Mesendoderm (in vitro differentiated cells): ENCODE results near the gene TSNAXIP1.
A peak's percentile ranks its signal among the peaks of the same experiment; 100 is the strongest.

Experiments used
- DNase-seq: peaks from one replicate; pipeline ENCODE4 v3.0.0; 2013
- H2AK5ac ChIP-seq: 2 replicates; pipeline ENCODE4 v1.6.1; 2013; ENCODE audit warnings: low read length, inconsistent platforms
- H2BK120ac ChIP-seq: 2 replicates; pipeline ENCODE4 v1.6.1; 2013; ENCODE audit warnings: low read depth, mild to moderate bottlenecking, low read length, moderate library complexity, mixed read lengths
- H2BK15ac ChIP-seq: replicated peaks from 2 replicates; pipeline ENCODE4 v1.6.1; 2013; ENCODE audit warnings: low read depth, mild to moderate bottlenecking, moderate library complexity
- H2BK5ac ChIP-seq: 2 replicates; pipeline ENCODE4 v1.6.1; 2013; ENCODE audit warnings: low read length, inconsistent platforms
- H3K18ac ChIP-seq: 2 replicates; pipeline ENCODE4 v1.6.1; 2013; ENCODE audit warnings: mild to moderate bottlenecking, low read length, mixed read lengths
- H3K23ac ChIP-seq: one replicate; pipeline ENCODE4 v1.6.1; 2013; ENCODE audit warnings: low read length
- H3K27ac ChIP-seq: 2 replicates; pipeline ENCODE4 v1.5.1; 2013; ENCODE audit warnings: low read depth, mild to moderate bottlenecking, inconsistent platforms, low read length, moderate library complexity
- H3K27me3 ChIP-seq: 2 replicates; pipeline ENCODE4 v1.6.1; 2013; ENCODE audit warnings: low read length, control low read depth, mild to moderate bottlenecking, inconsistent platforms; ENCODE audit not compliant: insufficient read depth, poor library complexity
- H3K36me3 ChIP-seq: 2 replicates; pipeline ENCODE4 v1.6.1; 2013; ENCODE audit warnings: low read length, inconsistent platforms; ENCODE audit not compliant: control insufficient read depth, insufficient read depth
- H3K4ac ChIP-seq: one replicate; pipeline ENCODE4 v1.6.1; 2013; ENCODE audit warnings: low read depth, mild to moderate bottlenecking, low read length, moderate library complexity
- H3K4me1 ChIP-seq: 2 replicates; pipeline ENCODE4 v1.6.1; 2013; ENCODE audit warnings: low read depth, low read length, inconsistent platforms; ENCODE audit not compliant: control insufficient read depth
- H3K4me2 ChIP-seq: 2 replicates; pipeline ENCODE4 v1.6.1; 2013; ENCODE audit warnings: low read length
- H3K4me3 ChIP-seq: 2 replicates; pipeline ENCODE4 v1.5.1; 2013; ENCODE audit warnings: mild to moderate bottlenecking, low read length
- H3K56ac ChIP-seq: one replicate; pipeline ENCODE4 v1.6.1; 2013; ENCODE audit warnings: low read length
- H3K79me1 ChIP-seq: 2 replicates; pipeline ENCODE4 v1.6.1; 2013; ENCODE audit warnings: low read length, inconsistent platforms
- H3K79me2 ChIP-seq: 2 replicates; pipeline ENCODE4 v1.6.1; 2013; ENCODE audit warnings: mild to moderate bottlenecking, low read length; ENCODE audit not compliant: control insufficient read depth, insufficient read depth
- H3K9ac ChIP-seq: 2 replicates; pipeline ENCODE4 v1.6.1; 2013; ENCODE audit warnings: low read length, inconsistent platforms
- H4K5ac ChIP-seq: one replicate; pipeline ENCODE4 v1.6.1; 2013; ENCODE audit warnings: low read length
- H4K8ac ChIP-seq: one replicate; pipeline ENCODE4 v1.6.1; 2013; ENCODE audit warnings: low read depth, mild to moderate bottlenecking, control low read depth, low read length, moderate library complexity
- WGBS: extraction: QIAGEN DNeasy Blood & Tissue Kit; methylation state at CpG from one replicate; pipeline ENCODE4 v1.1.7; 2013; ENCODE audit warnings: low lambda C conversion rate, missing lambda C conversion rate; ENCODE audit not compliant: insufficient coverage; ENCODE audit errors: extremely low coverage; 5-methylcytosine and 5-hydroxymethylcytosine counted together

The TSNAXIP1 gene

GRCh38 chr16:67814567-67814966, 7.9 kb downstream of the TSNAXIP1 start:
- no peak for DNase-seq
- no peak overlapping the region for H4K8ac ChIP-seq
- no CpG with 5 or more reads among the region's 8 CpGs for WGBS

GRCh38 chr16:67820608-67821259, 14.0 kb downstream of the TSNAXIP1 start:
- Histone ChIP-seq H3K4ac (no peak overlapping the region), H2AK5ac (no peak overlapping the region), H3K79me2 (no peaks in the 10 kb centered on the region), H3K27ac (no peak overlapping the region), H3K4me2 (no peak overlapping the region), H2BK15ac (no peak overlapping the region), H3K79me1 (no peaks in the 10 kb centered on the region), H3K36me3 (no peaks in the 10 kb centered on the region), H2BK120ac (no peak overlapping the region), H4K8ac (no peak overlapping the region), H2BK5ac (no peak overlapping the region), H4K5ac (no peak overlapping the region), H3K18ac (no peak overlapping the region), H3K9ac (no peak overlapping the region), H3K23ac (no peak overlapping the region), H3K4me3 (no peak overlapping the region), H3K4me1 (no peaks in the 10 kb centered on the region), H3K27me3 (no peaks in the 10 kb centered on the region), H3K56ac (no peak overlapping the region)
- no CpG with 5 or more reads among the region's 11 CpGs for WGBS
- peak; percentile 19 for DNase-seq

More at GRCh38 chr16:67814567-67814966, 7.9 kb downstream of the TSNAXIP1 start:
- Histone ChIP-seq H2BK5ac (no peak overlapping the region), H4K5ac (no peak overlapping the region), H3K4me1 (no peaks in the 10 kb centered on the region), H3K4me2 (no peak overlapping the region), H3K56ac (no peak overlapping the region), H3K79me2 (no peaks in the 10 kb centered on the region), H3K18ac (no peak overlapping the region), H3K79me1 (no peaks in the 10 kb centered on the region), H2BK15ac (no peak overlapping the region), H2AK5ac (no peak overlapping the region), H3K27ac (no peak overlapping the region), H2BK120ac (no peak overlapping the region), H3K36me3 (no peaks in the 10 kb centered on the region), H3K4me3 (no peak overlapping the region), H3K9ac (no peak overlapping the region), H3K27me3 (no peaks in the 10 kb centered on the region), H3K23ac (no peak overlapping the region), H3K4ac (no peak overlapping the region)

- WGBS: no CpG with 5 or more reads among the region's 2 CpGs
Observed at GRCh38 chr16:67822511-67822910, 15.8 kb downstream of the TSNAXIP1 start.

GRCh38 chr16:67825119-67825518, 18.4 kb downstream of the TSNAXIP1 start:
- no CpG with 5 or more reads among the region's 8 CpGs for WGBS
- Histone ChIP-seq H3K4me1 (no peaks in the 10 kb centered on the region), H3K79me2 (no peaks in the 10 kb centered on the region), H4K8ac (no peak overlapping the region), H2BK120ac (no peak overlapping the region), H2BK5ac (no peak overlapping the region), H3K79me1 (no peaks in the 10 kb centered on the region), H3K4me2 (no peak overlapping the region), H3K23ac (no peak overlapping the region), H2BK15ac (no peak overlapping the region), H3K36me3 (peaks cover 3% of the 10 kb centered on the region), H3K4ac (no peak overlapping the region), H3K9ac (no peak overlapping the region), H3K18ac (no peak overlapping the region), H3K56ac (no peak overlapping the region), H3K27ac (no peak overlapping the region), H3K27me3 (no peaks in the 10 kb centered on the region), H4K5ac (no peak overlapping the region), H3K4me3 (no peak overlapping the region), H2AK5ac (no peak overlapping the region)
- peak; percentile 21 for DNase-seq

More at GRCh38 chr16:67822511-67822910, 15.8 kb downstream of the TSNAXIP1 start:
- no peaks in the 10 kb centered on the region for H3K27me3 ChIP-seq
- no peak overlapping the region for H3K23ac ChIP-seq
- H4K8ac ChIP-seq: no peak overlapping the region
- H2BK120ac ChIP-seq: no peak overlapping the region
- no peaks in the 10 kb centered on the region for H3K79me2 ChIP-seq
- no peak overlapping the region for H3K4ac ChIP-seq
- no peak overlapping the region for H2AK5ac ChIP-seq
- no peaks in the 10 kb centered on the region for H3K4me1 ChIP-seq
- no peaks in the 10 kb centered on the region for H3K79me1 ChIP-seq
- DNase-seq: no peak
- H3K56ac ChIP-seq: no peak overlapping the region
- H3K4me3 ChIP-seq: no peak overlapping the region
- no peak overlapping the region for H3K27ac ChIP-seq
- H3K18ac ChIP-seq: no peak overlapping the region
- H2BK15ac ChIP-seq: no peak overlapping the region
- no peak overlapping the region for H3K4me2 ChIP-seq
- H2BK5ac ChIP-seq: no peak overlapping the region
- no peak overlapping the region for H3K9ac ChIP-seq
- H3K36me3 ChIP-seq: peaks cover 1% of the 10 kb centered on the region
- no peak overlapping the region for H4K5ac ChIP-seq

- H3K27ac ChIP-seq: no peak overlapping the region
- H4K5ac ChIP-seq: no peak overlapping the region
- no peak overlapping the region for H3K9ac ChIP-seq
- H2BK15ac ChIP-seq: no peak overlapping the region
- WGBS: no CpG with 5 or more reads among the region's 14 CpGs
- no peaks in the 10 kb centered on the region for H3K79me1 ChIP-seq
- H3K18ac ChIP-seq: no peak overlapping the region
- H4K8ac ChIP-seq: no peak overlapping the region
- no peaks in the 10 kb centered on the region for H3K4me1 ChIP-seq
- no peak overlapping the region for H2BK5ac ChIP-seq
- no peak overlapping the region for H3K4me3 ChIP-seq
- H2BK120ac ChIP-seq: no peak overlapping the region
- no peak overlapping the region for H3K4me2 ChIP-seq
- peaks cover 6% of the 10 kb centered on the region for H3K36me3 ChIP-seq
- H3K27me3 ChIP-seq: no peaks in the 10 kb centered on the region
- no peaks in the 10 kb centered on the region for H3K79me2 ChIP-seq
- no peak overlapping the region for H2AK5ac ChIP-seq
- no peak overlapping the region for H3K23ac ChIP-seq
- no peak for DNase-seq
- no peak overlapping the region for H3K56ac ChIP-seq
- no peak overlapping the region for H3K4ac ChIP-seq
Observed at GRCh38 chr16:67825906-67826305, 19.2 kb downstream of the TSNAXIP1 start.

- Histone ChIP-seq H2BK15ac (no peak overlapping the region), H3K79me1 (peaks cover 7% of the 10 kb centered on the region), H3K56ac (no peak overlapping the region), H3K9ac (no peak overlapping the region), H3K4me3 (no peak overlapping the region), H3K27me3 (no peaks in the 10 kb centered on the region), H2BK120ac (no peak overlapping the region), H3K4me1 (no peaks in the 10 kb centered on the region), H3K79me2 (no peaks in the 10 kb centered on the region), H2AK5ac (no peak overlapping the region), H4K5ac (no peak overlapping the region), H2BK5ac (no peak overlapping the region), H4K8ac (no peak overlapping the region), H3K18ac (no peak overlapping the region), H3K27ac (no peak overlapping the region), H3K36me3 (peaks cover 6% of the 10 kb centered on the region), H3K4ac (no peak overlapping the region), H3K23ac (no peak overlapping the region), H3K4me2 (no peak overlapping the region)
- WGBS: no CpG with 5 or more reads among the region's 4 CpGs
- DNase-seq: no peak
Observed at GRCh38 chr16:67828651-67829050, 22.0 kb downstream of the TSNAXIP1 start.
